Body of pancreas (tissue), 4 donors: ENCODE data around the gene TTC28.

Source experiments
- CTCF ChIP-seq, 7 experiments: fragments of 450-650 bp in 4 of 7; fragments of 200-600 bp in 3 of 7; sonication (generic) in 3 of 7; IDR thresholded peaks; one replicate each; pipeline ENCODE4 v1.5.1; 2016 to 2019; ENCODE audit warnings: antibody characterized with exemption in 7 of 7
- POLR2A ChIP-seq, 3 donors: fragments of 450-650 bp; IDR thresholded peaks; one replicate each; pipeline ENCODE4 v1.6.1; 2016; ENCODE audit warnings: antibody characterized with exemption in 3 of 3, mild to moderate bottlenecking in 2 of 3

GRCh38 chr22:27982106-27982505 is 697.5 kb downstream of the TTC28 start:
- TF ChIP-seq CTCF (IDR thresholded peaks at IDR 0.05) (no peak), POLR2A (IDR thresholded peaks at IDR 0.05) (no peak)
